K562 (cell line): ENCODE measurements around the gene ANKS4B. TPM values are rescaled to one million over a fixed set of nuclear protein-coding genes. Genes with fewer than 3 reads are reported as not detected.

Experiments used
- ATAC-seq: fragments of 200-7000 bp; cut with Tn5 transposase; 3 replicates; pipeline ENCODE4 v1.9.1; 2020; ENCODE audit warnings: moderate library complexity
- BruUV-seq: library from RNA; stranded (reverse); fragments of 400-500 nt; replicated peaks from 2 replicates; lab custom pipeline; 2021; lab: Mats Ljungman, UMichigan
- CTCF ChIA-PET: fragments of 300-600 bp; formaldehyde crosslinking; extraction: SDS; loops from one replicate; lab custom pipeline; 2021; ENCODE audit warnings: low intra/inter-chr PET ratio; lab: Yijun Ruan, JAX
- POLR2A ChIA-PET: fragments of 300-600, 350-650 bp; sonication (Branson Sonifier 250); formaldehyde crosslinking; extraction: SDS; loops from one replicate; lab custom pipeline; 2021; ENCODE audit warnings: antibody characterized with exemption, inconsistent platforms; lab: Yijun Ruan, JAX
- DNase-seq, 4 experiments: peaks; one replicate each; pipeline versions ENCODE4 v3.0.0 to v3.0.0-alpha.2; 2011 to 2018; ENCODE audit warnings: low spot score in 3 of 4, mixed read lengths in 3 of 4; ENCODE audit errors: extremely low read depth in 1 of 4
- FAIRE-seq: peaks from 2 replicates; lab custom pipeline; 2011; peaks lifted over from hg19 to GRCh38; lab: Jason Lieb, UNC
- H2AFZ ChIP-seq: 2 replicates; pipeline ENCODE4 v1.6.0; 2011; ENCODE audit warnings: low read depth, low read length, control low read depth, inconsistent platforms
- H3K27ac ChIP-seq: fragments of 200-600 bp; 3 replicates; pipeline ENCODE4 v1.8.0; 2011; ENCODE audit warnings: low read depth, mild to moderate bottlenecking, control low read depth, inconsistent platforms, low read length, moderate library complexity, mixed read lengths; ENCODE audit errors: extremely low read depth
- H3K27me3 ChIP-seq, 2 experiments: fragments of 300-600 bp in 1 of 2; 2 replicates in 1 of 2; 3 replicates in 1 of 2; pipeline versions ENCODE4 v1.6.0 to v1.8.0; 2011; ENCODE audit warnings: inconsistent platforms in 2 of 2, low read length in 2 of 2, mild to moderate bottlenecking in 1 of 2, mixed read lengths in 1 of 2, moderate library complexity in 1 of 2; ENCODE audit not compliant: control insufficient read depth in 2 of 2, insufficient read depth in 2 of 2
- H3K36me3 ChIP-seq: fragments of 300-600 bp; 3 replicates; pipeline ENCODE4 v1.8.0; 2011; ENCODE audit warnings: mild to moderate bottlenecking, low read length, inconsistent platforms; ENCODE audit not compliant: control insufficient read depth, insufficient read depth
- H3K4me1 ChIP-seq, 2 experiments: fragments of 200-600 bp in 1 of 2; replicated peaks in 1 of 2; 2 replicates in 1 of 2; 3 replicates in 1 of 2; pipeline versions ENCODE4 v1.5.1 to v1.8.0; 2011; ENCODE audit warnings: inconsistent platforms in 2 of 2, low read length in 2 of 2, mild to moderate bottlenecking in 1 of 2, mixed read lengths in 1 of 2, moderate library complexity in 1 of 2; ENCODE audit not compliant: control insufficient read depth in 2 of 2, insufficient read depth in 2 of 2
- H3K4me2 ChIP-seq: 2 replicates; pipeline ENCODE4 v1.6.1; 2011; ENCODE audit warnings: low read length, control low read depth, inconsistent platforms, mixed read lengths; ENCODE audit not compliant: insufficient read depth
- H3K4me3 ChIP-seq: fragments of 200-600 bp; sonication (generic), shearing (Covaris generic); 2 replicates; pipeline ENCODE4 v1.5.1; 2016; ENCODE audit warnings: control low read depth, inconsistent platforms
- H3K79me2 ChIP-seq: fragments of 200-600 bp; 3 replicates; pipeline ENCODE4 v1.8.0; 2011; ENCODE audit warnings: low read length, inconsistent platforms; ENCODE audit not compliant: control insufficient read depth, insufficient read depth
- H3K9ac ChIP-seq, 2 experiments: 2 replicates each; pipeline versions ENCODE4 v1.6.0 to v1.6.1; 2011; ENCODE audit warnings: low read depth in 2 of 2, low read length in 2 of 2, control low read depth in 1 of 2, inconsistent platforms in 1 of 2, mild to moderate bottlenecking in 1 of 2, mixed read lengths in 1 of 2; ENCODE audit not compliant: insufficient read depth in 1 of 2
- H3K9me1 ChIP-seq: one replicate; pipeline ENCODE4 v1.6.0; 2011; ENCODE audit warnings: inconsistent platforms, mild to moderate bottlenecking, low read length, moderate library complexity; ENCODE audit not compliant: control insufficient read depth, insufficient read depth
- H3K9me3 ChIP-seq: replicated peaks from 2 replicates; pipeline ENCODE4 v1.5.1; 2011; ENCODE audit warnings: low read depth, low read length, inconsistent platforms; ENCODE audit not compliant: control insufficient read depth, insufficient read depth
- H4K20me1 ChIP-seq: replicated peaks from 2 replicates; pipeline ENCODE4 v1.6.1; 2011; ENCODE audit warnings: low read length, inconsistent platforms, mixed read lengths; ENCODE audit not compliant: control insufficient read depth, insufficient read depth
- BRD4 ChIP-seq: fragments of 200-600 bp; sonication (generic); IDR thresholded peaks from 2 replicates; pipeline ENCODE4 v1.6.1; 2017; ENCODE audit warnings: inconsistent platforms
- DNMT1 ChIP-seq: fragments of 450-650 bp; IDR thresholded peaks from 2 replicates; pipeline ENCODE4 v1.6.1; 2016; ENCODE audit warnings: antibody characterized with exemption, mild to moderate bottlenecking
- ETS2 ChIP-seq: IDR thresholded peaks from 2 replicates; pipeline ENCODE4 v1.6.1; 2016; ENCODE audit warnings: borderline replicate concordance, missing genetic modification characterization, mild to moderate bottlenecking, moderate library complexity, missing compliant biosample characterization; ENCODE audit not compliant: poor library complexity, severe bottlenecking
- MCM2 ChIP-seq: fragments of 450-650 bp; IDR thresholded peaks from 2 replicates; pipeline ENCODE4 v1.6.1; 2017; ENCODE audit warnings: low read depth, mild to moderate bottlenecking
- NCOA2 ChIP-seq, 2 experiments: fragments of 450-650 bp; IDR thresholded peaks; 2 replicates each; pipeline ENCODE4 v1.6.1; 2018; ENCODE audit warnings: mild to moderate bottlenecking in 2 of 2, moderate library complexity in 1 of 2; ENCODE audit not compliant: partially characterized antibody in 2 of 2
- PBX2 ChIP-seq, 2 experiments: IDR thresholded peaks in 1 of 2; conservative IDR thresholded peaks in 1 of 2; 2 replicates each; pipeline ENCODE4 v1.6.1; 2016; ENCODE audit warnings: low read depth in 2 of 2, mild to moderate bottlenecking in 1 of 2, missing compliant biosample characterization in 1 of 2, missing genetic modification characterization in 1 of 2, moderate library complexity in 1 of 2
- PTTG1 ChIP-seq: fragments of 450-650 bp; IDR thresholded peaks from 2 replicates; pipeline ENCODE4 v1.6.1; 2016; ENCODE audit warnings: low read depth, mild to moderate bottlenecking, missing genetic modification characterization, missing compliant biosample characterization
- SETDB1 ChIP-seq: IDR thresholded peaks from one replicate; pipeline ENCODE4 v1.6.1; 2012; ENCODE audit warnings: low read length, control low read depth, inconsistent platforms
- STAT5A ChIP-seq: IDR thresholded peaks from 2 replicates; pipeline ENCODE4 v1.6.1; 2012; ENCODE audit warnings: low read length, inconsistent platforms, borderline replicate concordance
- XRCC3 ChIP-seq: fragments of 450-650 bp; IDR thresholded peaks from 2 replicates; pipeline ENCODE4 v1.6.1; 2017; ENCODE audit warnings: mild to moderate bottlenecking, moderate library complexity
- ZNF217 ChIP-seq: sonication (generic); formaldehyde crosslinking; IDR thresholded peaks from 2 replicates; pipeline ENCODE4 v1.8.0; 2022; ENCODE audit warnings: mild to moderate bottlenecking, missing genetic modification reagents
- ZNF23 ChIP-seq: fragments of 250-450 bp; sonication (Bioruptor Pico); IDR thresholded peaks from 2 replicates; pipeline ENCODE4 v1.4.0; 2020; ENCODE audit warnings: mild to moderate bottlenecking
- ZNF347 ChIP-seq: fragments of 450-650 bp; formaldehyde crosslinking; IDR thresholded peaks from 2 replicates; pipeline ENCODE4 v1.4.0; 2020; ENCODE audit warnings: low read depth, mild to moderate bottlenecking, moderate library complexity
- WGBS: fragments of 100-300 bp; shearing (Covaris generic); methylation state at CpG from one replicate; pipeline ENCODE4 v1.1.6; 2016; ENCODE audit warnings: low coverage, mixed read lengths; ENCODE audit not compliant: insufficient coverage; ENCODE audit errors: missing lambda C conversion rate; 5-methylcytosine and 5-hydroxymethylcytosine counted together
- in situ Hi-C: fragments of 300-500 bp; cut with MboI; formaldehyde crosslinking; loops from 4 replicates; pipeline ENCODE4 v1.15.0; 2018; ENCODE audit warnings: inconsistent platforms, mixed read lengths
- intact Hi-C: fragments of 100-400 bp; cut with micrococcal nuclease; formaldehyde crosslinking; loops from 2 replicates; pipeline ENCODE4 v1.14.2; 2022
- polyA plus RNA-seq, 8 experiments: library from polyadenylated mRNA; depleted of rRNA in 4 of 8; stranded (reverse) in 5 of 8; unstranded in 3 of 8; fragments of >200 nt; fragmentation: Nextera tagmentation in 2 of 8; fragmentation: Illumina TruSeq in 1 of 8; extraction: Ambion mirVana in 2 of 8; extraction: Trizol in 1 of 8; gene quantifications; 2 replicates each; pipeline versions ENCODE4 v1.2.1 to v1.2.3, GENCODE V29; 2011 to 2014; ENCODE audit warnings: inconsistent platforms in 1 of 8, missing spikeins in 1 of 8
- total RNA-seq, 7 experiments: library from RNA; depleted of rRNA in 6 of 7; stranded (reverse); fragments of >200 nt in 6 of 7; fragmentation: Illumina TruSeq in 2 of 7; extraction: Trizol in 2 of 7; gene quantifications; 2 replicates each; pipeline versions ENCODE4 v1.2.1 to v1.2.3, GENCODE V29; 2011 to 2021; ENCODE audit warnings: low replicate concordance in 1 of 7
- TF ChIP-seq, protein P1 (sequence below): sonication (generic); formaldehyde crosslinking; IDR thresholded peaks from 2 replicates; pipeline ENCODE4 v1.8.0; 2022; ENCODE audit warnings: mild to moderate bottlenecking, missing genetic modification reagents
- TF ChIP-seq, protein P2 (sequence below): sonication (generic); formaldehyde crosslinking; IDR thresholded peaks from 2 replicates; pipeline ENCODE4 v1.8.1; 2023; ENCODE audit warnings: missing genetic modification reagents, mild to moderate bottlenecking, borderline replicate concordance

Gene ANKS4B
- total and polyA plus RNA-seq, 9 of the 15 experiments (the other 6 are each of a cell fraction or from before 2014, with no cell fraction given) = not detected

DNA sequence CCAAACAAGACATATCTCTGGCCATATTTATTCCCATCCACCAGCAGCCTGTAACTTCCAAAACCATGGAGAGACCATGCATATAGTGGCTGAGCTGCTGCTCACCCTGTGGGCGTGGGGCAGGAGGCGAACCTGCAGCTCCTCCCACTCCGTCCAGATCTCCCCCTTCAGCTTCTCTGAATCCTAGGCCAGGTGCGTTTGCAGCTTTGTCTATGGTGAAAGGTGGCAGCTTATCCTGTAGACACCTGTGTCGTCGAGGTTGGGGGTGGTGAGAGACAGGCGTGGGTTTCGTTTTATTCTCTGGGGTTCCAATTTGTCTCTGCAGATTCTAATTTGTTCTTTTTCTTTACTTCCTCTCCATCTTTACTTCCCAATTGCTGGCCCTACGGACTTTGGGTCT is 9.7 kb upstream of the ANKS4B start:
- WGBS = 9% methylated on average over 9 of the region's 9 CpGs
- in situ Hi-C loops (no loop called here), intact Hi-C loops (no loop called here)
- peaks cover 0 to 7% of the 10 kb centered on the region in 2 experiments; a peak in 2 of 5 replicates for H3K4me1 ChIP-seq
- H2AFZ ChIP-seq = no peak overlapping the region
- H3K9me1 ChIP-seq = no peaks in the 10 kb centered on the region
- H3K4me3 ChIP-seq = no peak overlapping the region
- no peak overlapping the region for H3K27ac ChIP-seq
- FAIRE-seq (no peak), ATAC-seq (no peak), DNase-seq (no peak)
- ChIA-PET POLR2A (no interaction called here), CTCF (no interaction called here)
- no peaks in the 10 kb centered on the region for H3K9me3 ChIP-seq
- H3K79me2 ChIP-seq = no peaks in the 10 kb centered on the region
- H3K36me3 ChIP-seq = no peaks in the 10 kb centered on the region
- H3K4me2 ChIP-seq = no peak overlapping the region
- H3K9ac ChIP-seq = no peak overlapping the region
- BruUV-seq = no TSS peak
- peaks cover 3 to 6% of the 10 kb centered on the region in 2 experiments for H3K27me3 ChIP-seq
- no peaks in the 10 kb centered on the region for H4K20me1 ChIP-seq
- no peak for TF ChIP-seq ZNF23 (CRISPR knock-in tag)
- TF ChIP-seq STAT5A = no peak
- TF ChIP-seq DNMT1 = no peak
- TF ChIP-seq ZNF347 (CRISPR knock-in tag) = no peak
- TF ChIP-seq MCM2 = no peak
- no peak for TF ChIP-seq XRCC3
- no peak for TF ChIP-seq BRD4
- no peak for TF ChIP-seq SETDB1
- TF ChIP-seq PBX2 (CRISPR knock-in tag; IDR thresholded peaks at IDR 0.05; ENCODE audit: low read depth) = no peak
- TF ChIP-seq PBX2 (tag; conservative IDR thresholded peaks at IDR 0.05; ENCODE audit: low read depth) = no peak
- TF ChIP-seq ETS2 (tag) = no peak
- no peak for TF ChIP-seq ZNF217 (CRISPR knock-in tag)
- TF ChIP-seq, protein P1, sequence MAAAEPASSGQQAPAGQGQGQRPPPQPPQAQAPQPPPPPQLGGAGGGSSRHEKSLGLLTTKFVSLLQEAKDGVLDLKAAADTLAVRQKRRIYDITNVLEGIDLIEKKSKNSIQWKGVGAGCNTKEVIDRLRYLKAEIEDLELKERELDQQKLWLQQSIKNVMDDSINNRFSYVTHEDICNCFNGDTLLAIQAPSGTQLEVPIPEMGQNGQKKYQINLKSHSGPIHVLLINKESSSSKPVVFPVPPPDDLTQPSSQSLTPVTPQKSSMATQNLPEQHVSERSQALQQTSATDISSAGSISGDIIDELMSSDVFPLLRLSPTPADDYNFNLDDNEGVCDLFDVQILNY = no peak
- no peak for TF ChIP-seq PTTG1 (tag)
- TF ChIP-seq, protein P2, sequence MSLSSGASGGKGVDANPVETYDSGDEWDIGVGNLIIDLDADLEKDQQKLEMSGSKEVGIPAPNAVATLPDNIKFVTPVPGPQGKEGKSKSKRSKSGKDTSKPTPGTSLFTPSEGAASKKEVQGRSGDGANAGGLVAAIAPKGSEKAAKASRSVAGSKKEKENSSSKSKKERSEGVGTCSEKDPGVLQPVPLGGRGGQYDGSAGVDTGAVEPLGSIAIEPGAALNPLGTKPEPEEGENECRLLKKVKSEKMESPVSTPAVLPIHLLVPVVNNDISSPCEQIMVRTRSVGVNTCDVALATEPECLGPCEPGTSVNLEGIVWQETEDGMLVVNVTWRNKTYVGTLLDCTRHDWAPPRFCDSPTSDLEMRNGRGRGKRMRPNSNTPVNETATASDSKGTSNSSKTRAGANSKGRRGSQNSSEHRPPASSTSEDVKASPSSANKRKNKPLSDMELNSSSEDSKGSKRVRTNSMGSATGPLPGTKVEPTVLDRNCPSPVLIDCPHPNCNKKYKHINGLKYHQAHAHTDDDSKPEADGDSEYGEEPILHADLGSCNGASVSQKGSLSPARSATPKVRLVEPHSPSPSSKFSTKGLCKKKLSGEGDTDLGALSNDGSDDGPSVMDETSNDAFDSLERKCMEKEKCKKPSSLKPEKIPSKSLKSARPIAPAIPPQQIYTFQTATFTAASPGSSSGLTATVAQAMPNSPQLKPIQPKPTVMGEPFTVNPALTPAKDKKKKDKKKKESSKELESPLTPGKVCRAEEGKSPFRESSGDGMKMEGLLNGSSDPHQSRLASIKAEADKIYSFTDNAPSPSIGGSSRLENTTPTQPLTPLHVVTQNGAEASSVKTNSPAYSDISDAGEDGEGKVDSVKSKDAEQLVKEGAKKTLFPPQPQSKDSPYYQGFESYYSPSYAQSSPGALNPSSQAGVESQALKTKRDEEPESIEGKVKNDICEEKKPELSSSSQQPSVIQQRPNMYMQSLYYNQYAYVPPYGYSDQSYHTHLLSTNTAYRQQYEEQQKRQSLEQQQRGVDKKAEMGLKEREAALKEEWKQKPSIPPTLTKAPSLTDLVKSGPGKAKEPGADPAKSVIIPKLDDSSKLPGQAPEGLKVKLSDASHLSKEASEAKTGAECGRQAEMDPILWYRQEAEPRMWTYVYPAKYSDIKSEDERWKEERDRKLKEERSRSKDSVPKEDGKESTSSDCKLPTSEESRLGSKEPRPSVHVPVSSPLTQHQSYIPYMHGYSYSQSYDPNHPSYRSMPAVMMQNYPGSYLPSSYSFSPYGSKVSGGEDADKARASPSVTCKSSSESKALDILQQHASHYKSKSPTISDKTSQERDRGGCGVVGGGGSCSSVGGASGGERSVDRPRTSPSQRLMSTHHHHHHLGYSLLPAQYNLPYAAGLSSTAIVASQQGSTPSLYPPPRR (CRISPR knock-in tag) = no peak
- TF ChIP-seq NCOA2 (IDR thresholded peaks at IDR 0.05; ENCODE audit: partially characterized antibody in 2 of 2) = no peak
